K562 (cell line): Measurements from ENCODE around the gene PYGO2. TPM values are rescaled to one million over a fixed set of nuclear protein-coding genes. Genes with fewer than 3 reads are reported as not detected.

Experiments used
- ARID1B ChIP-seq: fragments of 450-650 bp; IDR thresholded peaks from 2 replicates; pipeline ENCODE4 v1.6.1; 2016; ENCODE audit warnings: antibody characterized with exemption, mild to moderate bottlenecking, inconsistent platforms
- BCL6 ChIP-seq: fragments of 250-450 bp; sonication (Bioruptor Pico); IDR thresholded peaks from 2 replicates; pipeline ENCODE4 v1.4.0; 2020
- BRD4 ChIP-seq: fragments of 200-600 bp; sonication (generic); IDR thresholded peaks from 2 replicates; pipeline ENCODE4 v1.6.1; 2017; ENCODE audit warnings: inconsistent platforms
- C11orf30 ChIP-seq: fragments of 450-650 bp; IDR thresholded peaks from 2 replicates; pipeline ENCODE4 v1.6.1; 2016; ENCODE audit warnings: low read depth, mild to moderate bottlenecking
- CCNT2 ChIP-seq: IDR thresholded peaks from 2 replicates; pipeline ENCODE4 v1.6.1; 2011; ENCODE audit warnings: borderline replicate concordance, low read depth, mild to moderate bottlenecking, moderate library complexity, mixed read lengths, low read length; ENCODE audit not compliant: insufficient read length; ENCODE audit errors: extremely low read depth
- DEAF1 ChIP-seq: fragments of 450-650 bp; formaldehyde crosslinking; IDR thresholded peaks from 2 replicates; pipeline ENCODE4 v1.4.0; 2020; ENCODE audit warnings: mild to moderate bottlenecking, moderate library complexity
- ELK3 ChIP-seq: fragments of 450-650 bp; formaldehyde crosslinking; IDR thresholded peaks from 2 replicates; pipeline ENCODE4 v1.4.0; 2020; ENCODE audit warnings: mild to moderate bottlenecking
- HNRNPH1 ChIP-seq: fragments of 200-400 bp; formaldehyde crosslinking; optimal IDR thresholded peaks from 2 replicates; pipeline ENCODE3; 2017; ENCODE audit warnings: low read depth, mild to moderate bottlenecking, low read length, moderate library complexity
- ILK ChIP-seq: fragments of 450-650 bp; IDR thresholded peaks from 2 replicates; pipeline ENCODE4 v1.6.1; 2016; ENCODE audit warnings: missing genetic modification characterization, low read depth, mild to moderate bottlenecking, missing compliant biosample characterization, moderate library complexity, borderline replicate concordance
- KLF13 ChIP-seq: fragments of 450-650 bp; IDR thresholded peaks from 2 replicates; pipeline ENCODE4 v1.6.1; 2016; ENCODE audit warnings: missing genetic modification characterization, low read depth, mild to moderate bottlenecking, missing compliant biosample characterization, moderate library complexity, borderline replicate concordance
- POLR2H ChIP-seq: IDR thresholded peaks from 2 replicates; pipeline ENCODE4 v1.6.1; 2016; ENCODE audit warnings: missing genetic modification characterization, low read depth, mild to moderate bottlenecking, control low read depth, missing compliant biosample characterization, moderate library complexity
- RREB1 ChIP-seq: fragments of 250-450 bp; sonication (Bioruptor Pico); IDR thresholded peaks from 2 replicates; pipeline ENCODE4 v1.4.0; 2020
- STAT5B ChIP-seq: fragments of 250-450 bp; sonication (Bioruptor Pico); IDR thresholded peaks from 2 replicates; pipeline ENCODE4 v1.8.0; 2021; ENCODE audit warnings: mild to moderate bottlenecking, inconsistent platforms
- TCF7L2 ChIP-seq: fragments of 150-350 bp; IDR thresholded peaks from 2 replicates; pipeline ENCODE4 v1.6.1; 2016; ENCODE audit warnings: low read depth, mild to moderate bottlenecking, low read length, moderate library complexity
- ZNF146 ChIP-seq: IDR thresholded peaks from one replicate; pipeline ENCODE4 v1.6.1; 2018; ENCODE audit warnings: missing compliant biosample characterization; ENCODE audit not compliant: unreplicated experiment
- ZNF444 ChIP-seq: fragments of 250-450 bp; sonication (Bioruptor Pico); IDR thresholded peaks from 2 replicates; pipeline ENCODE4 v1.4.0; 2020; ENCODE audit warnings: mild to moderate bottlenecking, moderate library complexity
- polyA plus RNA-seq, 8 experiments: library from polyadenylated mRNA; depleted of rRNA in 4 of 8; stranded (reverse) in 5 of 8; unstranded in 3 of 8; fragments of >200 nt; fragmentation: Nextera tagmentation in 2 of 8; fragmentation: Illumina TruSeq in 1 of 8; extraction: Ambion mirVana in 2 of 8; extraction: Trizol in 1 of 8; gene quantifications; 2 replicates each; pipeline versions ENCODE4 v1.2.1 to v1.2.3, GENCODE V29; 2011 to 2014; ENCODE audit warnings: inconsistent platforms in 1 of 8, missing spikeins in 1 of 8
- total RNA-seq, 7 experiments: library from RNA; depleted of rRNA in 6 of 7; stranded (reverse); fragments of >200 nt in 6 of 7; fragmentation: Illumina TruSeq in 2 of 7; extraction: Trizol in 2 of 7; gene quantifications; 2 replicates each; pipeline versions ENCODE4 v1.2.1 to v1.2.3, GENCODE V29; 2011 to 2021; ENCODE audit warnings: low replicate concordance in 1 of 7
- TF ChIP-seq, protein P1 (sequence below), 2 experiments: fragments of 450-650 bp; IDR thresholded peaks; 2 replicates each; pipeline ENCODE4 v1.6.1; 2016

PYGO2 gene
- total and polyA plus RNA-seq, 9 of the 15 experiments (the other 6 are each of a cell fraction or from before 2014, with no cell fraction given) = 8.3 to 36.2 (median 18.2) TPM

DNA sequence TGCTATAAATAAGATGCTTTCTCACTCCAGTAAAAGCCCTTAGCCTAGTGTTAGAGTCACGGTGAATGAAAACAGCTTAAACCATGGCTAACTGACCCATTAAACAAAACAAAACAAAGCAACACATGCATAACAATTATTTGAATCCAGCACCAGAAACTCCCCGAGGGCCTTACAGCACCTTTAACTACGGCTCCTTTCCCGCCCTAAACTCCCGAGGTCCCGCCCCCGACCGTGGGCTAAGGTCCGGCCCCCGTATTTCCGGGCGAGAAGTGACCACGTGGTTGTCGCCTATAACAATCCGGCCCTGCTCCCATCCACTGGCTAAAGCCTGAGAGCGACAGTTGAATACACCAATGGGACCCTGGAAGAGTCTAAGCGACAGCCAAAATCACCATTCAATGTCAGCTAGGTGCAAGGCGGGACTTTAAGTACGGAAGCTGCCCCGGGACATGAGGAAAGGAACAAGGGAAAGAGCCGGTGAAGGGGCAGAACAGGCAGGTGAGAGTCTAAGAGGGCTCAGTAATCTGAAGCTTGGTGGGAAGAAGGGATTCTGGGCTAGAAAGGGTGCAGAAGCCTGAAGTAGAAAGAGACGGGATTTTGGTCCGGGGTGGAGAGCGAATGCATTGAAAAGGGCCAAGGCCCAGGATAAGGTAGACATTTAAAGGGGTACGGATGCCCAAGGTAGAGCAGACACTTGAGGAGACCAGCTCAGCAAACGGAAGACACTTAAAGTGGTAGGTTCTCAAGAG is 21.5 kb upstream of the PYGO2 start, which contains the start of gene FLAD1 (continued):
- TF ChIP-seq RREB1 (no peak), C11orf30 (peak; percentile 89), BCL6 (CRISPR knock-in tag) (no peak), ZNF146 (CRISPR knock-in tag) (no peak), ILK (tag) (no peak), DEAF1 (CRISPR knock-in tag) (0 out of 2 replicates have a peak, but pooled peaks have one; percentile 31), ZNF444 (CRISPR knock-in tag) (no peak), BRD4 (no peak), POLR2H (peak; percentile 53), ELK3 (CRISPR knock-in tag) (no peak), HNRNPH1 (no peak), STAT5B (no peak), CCNT2 (no peak), ARID1B (no peak), KLF13 (no peak), TCF7L2 (no peak)
- TF ChIP-seq, protein P1, sequence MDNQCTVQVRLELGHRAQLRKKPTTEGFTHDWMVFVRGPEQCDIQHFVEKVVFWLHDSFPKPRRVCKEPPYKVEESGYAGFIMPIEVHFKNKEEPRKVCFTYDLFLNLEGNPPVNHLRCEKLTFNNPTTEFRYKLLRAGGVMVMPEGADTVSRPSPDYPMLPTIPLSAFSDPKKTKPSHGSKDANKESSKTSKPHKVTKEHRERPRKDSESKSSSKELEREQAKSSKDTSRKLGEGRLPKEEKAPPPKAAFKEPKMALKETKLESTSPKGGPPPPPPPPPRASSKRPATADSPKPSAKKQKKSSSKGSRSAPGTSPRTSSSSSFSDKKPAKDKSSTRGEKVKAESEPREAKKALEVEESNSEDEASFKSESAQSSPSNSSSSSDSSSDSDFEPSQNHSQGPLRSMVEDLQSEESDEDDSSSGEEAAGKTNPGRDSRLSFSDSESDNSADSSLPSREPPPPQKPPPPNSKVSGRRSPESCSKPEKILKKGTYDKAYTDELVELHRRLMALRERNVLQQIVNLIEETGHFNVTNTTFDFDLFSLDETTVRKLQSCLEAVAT (IDR thresholded peaks at IDR 0.05) = peak; percentile 22 to 99; a peak in 2 of 4 replicates
